ENCODE results near the gene SETD2.

DNA sequence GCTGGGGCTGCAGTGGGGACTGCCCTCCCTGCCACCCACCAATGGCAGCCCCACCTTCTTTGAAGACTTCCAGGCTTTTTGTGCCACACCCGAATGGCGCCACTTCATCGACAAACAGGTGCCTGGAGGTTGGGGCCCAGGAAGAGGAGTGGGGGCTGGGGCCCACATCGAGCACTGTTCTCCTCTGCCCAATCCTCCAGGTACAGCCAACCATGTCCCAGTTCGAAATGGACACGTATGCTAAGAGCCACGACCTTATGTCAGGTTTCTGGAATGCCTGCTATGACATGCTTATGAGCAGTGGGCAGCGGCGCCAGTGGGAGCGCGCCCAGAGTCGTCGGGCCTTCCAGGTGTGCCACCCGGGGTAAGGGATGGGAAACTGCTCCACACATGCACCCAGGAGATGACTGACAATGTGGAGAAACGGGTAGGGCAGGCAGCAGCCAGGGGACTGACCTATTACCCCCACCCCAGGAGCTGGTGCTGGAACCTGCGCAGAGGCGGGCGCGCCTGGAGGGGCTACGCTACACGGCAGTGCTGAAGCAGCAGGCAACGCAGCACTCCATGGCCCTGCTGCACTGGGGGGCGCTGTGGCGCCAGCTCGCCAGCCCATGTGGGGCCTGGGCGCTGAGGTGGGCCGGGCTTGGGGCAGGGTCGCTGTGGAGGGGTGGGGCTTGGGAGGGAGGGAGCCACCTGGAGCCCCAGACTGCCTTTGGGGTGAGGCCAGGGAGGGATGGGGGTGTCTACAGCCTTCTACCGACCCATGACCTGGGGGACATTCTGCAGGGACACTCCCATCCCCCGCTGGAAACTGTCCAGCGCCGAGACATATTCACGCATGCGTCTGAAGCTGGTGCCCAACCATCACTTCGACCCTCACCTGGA lies 161.5 kb downstream of the SETD2 start:
- TF ChIP-seq CTCF (IDR thresholded peaks at IDR 0.05) (no peak), EP300 (IDR thresholded peaks at IDR 0.05; ENCODE audit: low read depth) (no peak), POLR2A (IDR thresholded peaks at IDR 0.05) (no peak)

Data from transverse colon (tissue), 3 donors.